ENCODE results near the gene KIT.

GRCh38 chr4:54779036-54779435 lies 121.3 kb downstream of the KIT start:
- TF ChIP-seq, protein P1, sequence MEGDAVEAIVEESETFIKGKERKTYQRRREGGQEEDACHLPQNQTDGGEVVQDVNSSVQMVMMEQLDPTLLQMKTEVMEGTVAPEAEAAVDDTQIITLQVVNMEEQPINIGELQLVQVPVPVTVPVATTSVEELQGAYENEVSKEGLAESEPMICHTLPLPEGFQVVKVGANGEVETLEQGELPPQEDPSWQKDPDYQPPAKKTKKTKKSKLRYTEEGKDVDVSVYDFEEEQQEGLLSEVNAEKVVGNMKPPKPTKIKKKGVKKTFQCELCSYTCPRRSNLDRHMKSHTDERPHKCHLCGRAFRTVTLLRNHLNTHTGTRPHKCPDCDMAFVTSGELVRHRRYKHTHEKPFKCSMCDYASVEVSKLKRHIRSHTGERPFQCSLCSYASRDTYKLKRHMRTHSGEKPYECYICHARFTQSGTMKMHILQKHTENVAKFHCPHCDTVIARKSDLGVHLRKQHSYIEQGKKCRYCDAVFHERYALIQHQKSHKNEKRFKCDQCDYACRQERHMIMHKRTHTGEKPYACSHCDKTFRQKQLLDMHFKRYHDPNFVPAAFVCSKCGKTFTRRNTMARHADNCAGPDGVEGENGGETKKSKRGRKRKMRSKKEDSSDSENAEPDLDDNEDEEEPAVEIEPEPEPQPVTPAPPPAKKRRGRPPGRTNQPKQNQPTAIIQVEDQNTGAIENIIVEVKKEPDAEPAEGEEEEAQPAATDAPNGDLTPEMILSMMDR (IDR thresholded peaks at IDR 0.05) = no peak
- TF ChIP-seq EZH2 (IDR thresholded peaks at IDR 0.05; ENCODE audit: borderline replicate concordance, insufficient read depth, low read depth, low read length, poor library complexity, severe bottlenecking) = no peak
